ENCODE measurements around the gene SIN3A. TPM values are rescaled to one million over a fixed set of nuclear protein-coding genes. Genes with fewer than 3 reads are reported as not detected.
"Not testable (repeated sequence)": the region's sequence is repeated elsewhere in the genome, so short reads cannot be mapped to it uniquely, and the experiment has no call there.

SIN3A gene
- total and polyA plus RNA-seq, 2 experiments from 2014 or later: 13.9 to 27.7 TPM

GRCh38 chr15:75348034-75348561, 103.4 kb downstream of the SIN3A start:
- no peaks in the 10 kb centered on the region for H3K9me2 ChIP-seq (ENCODE audit: insufficient read depth)
- TF ChIP-seq EZH2phosphoT487 (IDR thresholded peaks at IDR 0.05; ENCODE audit: insufficient read depth, low read depth) (no peak), EZH2 (IDR thresholded peaks at IDR 0.05; ENCODE audit: insufficient read depth, poor library complexity, severe bottlenecking) (no peak)
- peak; percentile 44 for DNase-seq
- H3K27ac ChIP-seq: no peak overlapping the region
- H3K4me3 ChIP-seq: peak overlapping the region; percentile 80
- H3K4me1 ChIP-seq (ENCODE audit: insufficient read depth): no peaks in the 10 kb centered on the region
- 0 to 2% methylated on average over 36 to 37 of the region's 45 CpGs for WGBS, 2 experiments (ENCODE audit: low coverage in 1 of 2, low lambda C conversion rate in 2 of 2, missing lambda C conversion rate in 2 of 2)
- H3K9me3 ChIP-seq (ENCODE audit: low read depth): no peaks in the 10 kb centered on the region
- peak overlapping the region; percentile 92 for H2AFZ ChIP-seq
- H4K20me1 ChIP-seq (ENCODE audit: insufficient read depth): no peaks in the 10 kb centered on the region
- peak overlapping the region; percentile 93 for H3K4me2 ChIP-seq (ENCODE audit: unreplicated experiment)
- peaks cover 11% of the 10 kb centered on the region for H3F3A ChIP-seq (ENCODE audit: insufficient read depth)
- no peaks in the 10 kb centered on the region for H3K27me3 ChIP-seq (replicated peaks; ENCODE audit: insufficient read depth)
- no peaks in the 10 kb centered on the region for H3K36me3 ChIP-seq (ENCODE audit: low read depth)
- H3K79me2 ChIP-seq (ENCODE audit: insufficient read depth): no peaks in the 10 kb centered on the region
- peak overlapping the region; percentile 76 for H3K9ac ChIP-seq
- in situ Hi-C loops (cut with MboI): no loop called here

DNA sequence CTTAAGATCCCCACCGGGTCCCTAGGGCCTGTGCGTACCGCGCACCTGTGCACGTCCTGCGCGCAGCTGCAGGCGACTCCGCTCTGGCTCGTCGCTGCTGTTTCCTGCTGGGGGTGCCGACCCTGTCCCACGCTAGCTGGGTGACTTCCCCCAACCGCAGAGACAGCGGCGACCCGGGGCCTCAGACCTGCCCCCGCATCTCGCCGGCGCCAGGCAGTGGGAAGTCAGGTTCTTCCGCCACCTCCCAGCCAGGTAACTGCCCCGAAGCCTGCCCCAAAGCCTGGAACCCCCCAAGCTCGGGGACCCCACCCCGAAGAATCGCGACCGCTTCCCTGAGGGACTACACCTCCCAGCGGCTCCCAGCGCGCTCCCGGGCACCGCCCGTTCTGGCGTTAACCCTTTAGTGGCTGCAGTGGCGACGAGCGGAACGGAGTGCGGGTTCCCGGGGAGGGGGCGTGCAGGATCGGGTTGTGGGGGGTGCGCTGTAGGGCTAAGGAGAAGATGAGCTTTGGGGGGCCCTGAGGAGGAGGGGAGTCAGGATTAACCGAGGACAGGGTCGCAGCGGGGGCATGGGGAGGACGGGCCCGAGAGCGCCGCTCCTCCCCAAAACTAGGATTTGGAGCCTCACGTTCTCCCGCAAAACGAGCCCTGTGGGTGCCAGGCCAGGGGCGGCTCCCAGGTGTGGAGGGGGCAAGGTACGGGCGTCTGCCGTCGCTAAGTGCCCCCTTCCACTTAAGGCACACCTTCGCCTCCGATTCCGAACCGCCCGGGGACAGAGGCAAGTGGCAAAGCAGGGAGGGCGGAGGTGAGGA, 104.1 kb downstream of the SIN3A start:
- peak overlapping the region; percentile 76 for H3K9ac ChIP-seq

DNA sequence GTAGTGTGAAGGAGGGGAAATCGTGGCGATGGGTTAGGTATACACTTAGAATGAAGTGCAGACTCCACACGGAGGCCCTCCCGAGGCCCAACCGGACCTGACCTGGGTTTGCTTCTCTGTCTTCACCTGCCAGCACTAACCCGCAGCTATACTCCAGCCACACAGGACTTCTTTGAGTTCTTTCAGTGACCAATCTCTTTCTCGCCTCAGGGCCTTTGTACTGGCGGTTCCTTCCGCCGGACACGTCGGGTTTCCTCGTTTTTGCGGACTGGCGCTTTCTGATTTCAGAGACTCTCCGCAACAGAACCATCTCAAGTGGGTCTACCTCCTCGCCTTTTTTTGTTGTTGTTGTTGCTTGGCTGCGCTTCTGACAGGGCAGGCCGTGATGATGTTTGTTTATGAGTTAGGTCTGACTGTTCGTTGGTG, 104.7 kb downstream of the SIN3A start, which contains the start of gene NEIL1:
TSS of gene NEIL1 (plus strand) at position 244 of the 426 bp plus-strand sequence. CDS start 1,867 bp downstream, outside the sequence.
- no peaks in the 10 kb centered on the region for H3K9me2 ChIP-seq (ENCODE audit: insufficient read depth)
- no peaks in the 10 kb centered on the region for H3K9me3 ChIP-seq (ENCODE audit: low read depth)
- no peak for DNase-seq
- H3K79me2 ChIP-seq (ENCODE audit: insufficient read depth): no peaks in the 10 kb centered on the region
- TF ChIP-seq EZH2 (IDR thresholded peaks at IDR 0.05; ENCODE audit: insufficient read depth, poor library complexity, severe bottlenecking) (no peak), EZH2phosphoT487 (IDR thresholded peaks at IDR 0.05; ENCODE audit: insufficient read depth, low read depth) (no peak)
- H3K4me2 ChIP-seq (ENCODE audit: unreplicated experiment): peak within 1 kb of the TSS; percentile 93
- H4K20me1 ChIP-seq (ENCODE audit: insufficient read depth): no peaks in the 10 kb centered on the region
- peak within 1 kb of the TSS; percentile 80 for H3K4me3 ChIP-seq
- no peaks in the 10 kb centered on the region for H3K4me1 ChIP-seq (ENCODE audit: insufficient read depth)
- H3F3A ChIP-seq (ENCODE audit: insufficient read depth): peaks cover 11% of the 10 kb centered on the region
- H2AFZ ChIP-seq: peak within 1 kb of the TSS; percentile 92
- in situ Hi-C loops (cut with MboI): no loop called here
- no peaks in the 10 kb centered on the region for H3K36me3 ChIP-seq (ENCODE audit: low read depth)
- no peak within 1 kb of the TSS for H3K27ac ChIP-seq
- WGBS, 2 experiments (ENCODE audit: low coverage in 1 of 2, low lambda C conversion rate in 2 of 2, missing lambda C conversion rate in 2 of 2): 28 to 34% methylated on average over 20 of the region's 20 CpGs
- H3K27me3 ChIP-seq (replicated peaks; ENCODE audit: insufficient read depth): no peaks in the 10 kb centered on the region
- H3K9ac ChIP-seq: peak within 1 kb of the TSS; percentile 76

More for the DNA sequence above, 104.1 kb downstream of the SIN3A start:
- no peak for TF ChIP-seq EZH2 (IDR thresholded peaks at IDR 0.05; ENCODE audit: insufficient read depth, poor library complexity, severe bottlenecking)
- TF ChIP-seq EZH2phosphoT487 (IDR thresholded peaks at IDR 0.05; ENCODE audit: insufficient read depth, low read depth): no peak
- Histone ChIP-seq H3K4me3 (peak overlapping the region; percentile 80), H3K27me3 (replicated peaks; ENCODE audit: insufficient read depth) (no peaks in the 10 kb centered on the region), H4K20me1 (ENCODE audit: insufficient read depth) (no peaks in the 10 kb centered on the region), H3F3A (ENCODE audit: insufficient read depth) (peaks cover 11% of the 10 kb centered on the region), H3K36me3 (ENCODE audit: low read depth) (no peaks in the 10 kb centered on the region), H3K9me3 (ENCODE audit: low read depth) (no peaks in the 10 kb centered on the region), H3K4me1 (ENCODE audit: insufficient read depth) (no peaks in the 10 kb centered on the region), H2AFZ (peak overlapping the region; percentile 92), H3K27ac (no peak overlapping the region), H3K4me2 (ENCODE audit: unreplicated experiment) (peak overlapping the region; percentile 93), H3K9me2 (ENCODE audit: insufficient read depth) (no peaks in the 10 kb centered on the region), H3K79me2 (ENCODE audit: insufficient read depth) (no peaks in the 10 kb centered on the region)
- WGBS, 2 experiments (ENCODE audit: low coverage in 1 of 2, low lambda C conversion rate in 2 of 2, missing lambda C conversion rate in 2 of 2): 2 to 5% methylated on average over 46 to 62 of the region's 65 CpGs
- in situ Hi-C loops (cut with MboI): no loop called here
- DNase-seq: peak; percentile 60

DNA sequence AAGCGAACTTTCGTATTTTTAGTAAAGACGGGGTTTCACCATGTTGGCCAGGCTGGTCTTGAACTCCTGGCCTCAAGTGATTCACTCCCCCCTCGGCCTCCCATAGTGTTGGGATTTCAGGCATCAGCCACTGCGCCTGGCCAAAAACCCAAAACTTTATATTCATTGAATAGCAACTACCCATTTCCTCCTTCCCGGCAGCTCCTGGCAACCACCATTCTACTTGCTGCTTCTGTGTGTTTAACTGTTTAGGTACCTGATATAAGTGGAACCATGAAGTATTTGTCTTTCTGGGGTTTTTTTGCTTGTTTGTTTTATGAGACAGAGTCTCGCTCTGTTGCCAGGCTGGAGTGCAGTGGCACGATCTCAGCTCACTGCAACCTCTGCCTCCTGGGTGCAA, 107.5 kb downstream of the SIN3A start:
- H3K27ac ChIP-seq; H3K9me2 ChIP-seq (ENCODE audit: insufficient read depth); DNase-seq; H3K9me3 ChIP-seq (ENCODE audit: low read depth); H3K27me3 ChIP-seq (replicated peaks; ENCODE audit: insufficient read depth); H3K4me3 ChIP-seq; H3K9ac ChIP-seq; H2AFZ ChIP-seq; H3K4me1 ChIP-seq (ENCODE audit: insufficient read depth); H3K4me2 ChIP-seq (ENCODE audit: unreplicated experiment); H4K20me1 ChIP-seq (ENCODE audit: insufficient read depth); H3K36me3 ChIP-seq (ENCODE audit: low read depth); in situ Hi-C loops (cut with MboI); H3K79me2 ChIP-seq (ENCODE audit: insufficient read depth): not testable (repeated sequence)
- peaks cover 11% of the 10 kb centered on the region for H3F3A ChIP-seq (ENCODE audit: insufficient read depth)
- 33% methylated on average over 8 of the region's 8 CpGs for whole genome bisulfite sequencing, 2 experiments (ENCODE audit: low coverage in 1 of 2, low lambda C conversion rate in 2 of 2, missing lambda C conversion rate in 2 of 2)

Measured in GM23248 (cell line).